IMR-90 (cell line): ENCODE measurements around the gene MGLL. TPM values are rescaled to one million over a fixed set of nuclear protein-coding genes. Genes with fewer than 3 reads are reported as not detected.
A peak's percentile ranks its signal among the peaks of the same experiment; 100 is the strongest.

Experiments
- ATAC-seq: fragments of 200-7000 bp; cut with Tn5 transposase; 2 replicates; pipeline ENCODE4 v1.9.1; 2020; ENCODE audit warnings: low read depth, mild to moderate bottlenecking, moderate library complexity
- BruUV-seq: library from RNA; stranded (reverse); fragments of 400-500 nt; replicated peaks from 2 replicates; lab custom pipeline; 2021; lab: Mats Ljungman, UMichigan
- CTCF ChIA-PET: fragments of 300-600 bp; formaldehyde crosslinking; extraction: SDS; loops from one replicate; lab custom pipeline; 2021; ENCODE audit warnings: antibody characterized with exemption; lab: Yijun Ruan, JAX
- POLR2A ChIA-PET: fragments of 300-600 bp; sonication (Branson Sonifier 250); formaldehyde crosslinking; loops from one replicate; lab custom pipeline; 2022; ENCODE audit warnings: antibody characterized with exemption; ENCODE audit not compliant: unreplicated experiment; lab: Charles Lee
- DNase-seq: peaks from one replicate; pipeline ENCODE4 v3.0.0; 2013
- H2AFZ ChIP-seq: replicated peaks from 2 replicates; pipeline ENCODE3; 2013; ENCODE audit warnings: low read length, mild to moderate bottlenecking; ENCODE audit not compliant: poor library complexity
- H2AK5ac ChIP-seq: 2 replicates; pipeline ENCODE4 v1.6.1; 2013; ENCODE audit warnings: low read depth, low read length, inconsistent platforms
- H2AK9ac ChIP-seq: replicated peaks from 2 replicates; pipeline ENCODE3; 2013; ENCODE audit warnings: mild to moderate bottlenecking, low read depth, low read length, moderate library complexity; ENCODE audit not compliant: poor library complexity
- H2BK120ac ChIP-seq: 2 replicates; pipeline ENCODE4 v1.6.1; 2013; ENCODE audit warnings: low read depth, low read length, inconsistent platforms
- H2BK15ac ChIP-seq: 3 replicates; pipeline ENCODE4 v1.6.1; 2013; ENCODE audit warnings: low read depth, low read length, inconsistent platforms
- H2BK20ac ChIP-seq: 2 replicates; pipeline ENCODE4 v1.6.1; 2013; ENCODE audit warnings: low read depth, mild to moderate bottlenecking, inconsistent platforms, low read length, moderate library complexity
- H2BK5ac ChIP-seq: 2 replicates; pipeline ENCODE4 v1.6.1; 2013; ENCODE audit warnings: mild to moderate bottlenecking, low read depth, low read length, inconsistent platforms; ENCODE audit not compliant: poor library complexity, severe bottlenecking
- H3K14ac ChIP-seq: replicated peaks from 2 replicates; pipeline ENCODE4 v1.6.1; 2013; ENCODE audit warnings: low read depth, low read length, inconsistent platforms
- H3K18ac ChIP-seq: 2 replicates; pipeline ENCODE4 v1.6.1; 2013; ENCODE audit warnings: low read depth, low read length, control low read depth
- H3K23ac ChIP-seq: 2 replicates; pipeline ENCODE4 v1.6.1; 2013; ENCODE audit warnings: low read depth, low read length, inconsistent platforms
- H3K27ac ChIP-seq: 2 replicates; pipeline ENCODE4 v1.5.1; 2013; ENCODE audit warnings: mild to moderate bottlenecking, control low read depth, low read length; ENCODE audit not compliant: insufficient read depth
- H3K27me3 ChIP-seq: 2 replicates; pipeline ENCODE4 v1.6.1; 2013; ENCODE audit warnings: low read length; ENCODE audit not compliant: control insufficient read depth, insufficient read depth
- H3K36me3 ChIP-seq: 2 replicates; pipeline ENCODE4 v1.6.1; 2013; ENCODE audit warnings: low read length, mixed read lengths; ENCODE audit not compliant: control insufficient read depth, insufficient read depth
- H3K4ac ChIP-seq: 2 replicates; pipeline ENCODE4 v1.6.1; 2013; ENCODE audit warnings: low read depth, low read length, inconsistent platforms
- H3K4me1 ChIP-seq: 2 replicates; pipeline ENCODE4 v1.6.1; 2013; ENCODE audit warnings: low read length, mixed read lengths; ENCODE audit not compliant: control insufficient read depth, insufficient read depth
- H3K4me2 ChIP-seq: 2 replicates; pipeline ENCODE4 v1.6.1; 2013; ENCODE audit warnings: low read depth, mild to moderate bottlenecking, control low read depth, low read length, moderate library complexity
- H3K4me3 ChIP-seq: 2 replicates; pipeline ENCODE4 v1.5.1; 2013; ENCODE audit warnings: low read depth, mild to moderate bottlenecking, control low read depth, low read length, moderate library complexity; ENCODE audit not compliant: insufficient read depth
- H3K56ac ChIP-seq: 2 replicates; pipeline ENCODE4 v1.6.1; 2013; ENCODE audit warnings: low read length, inconsistent platforms; ENCODE audit not compliant: insufficient read depth; ENCODE audit errors: extremely low read depth
- H3K79me1 ChIP-seq, 2 experiments: 2 replicates each; pipeline ENCODE4 v1.6.1; 2013; ENCODE audit warnings: low read length in 2 of 2, inconsistent platforms in 1 of 2, low read depth in 1 of 2
- H3K9ac ChIP-seq: 2 replicates; pipeline ENCODE4 v1.6.1; 2013; ENCODE audit warnings: low read depth, low read length, control low read depth
- H3K9me1 ChIP-seq: 2 replicates; pipeline ENCODE4 v1.6.1; 2013; ENCODE audit warnings: low read length, inconsistent platforms; ENCODE audit not compliant: insufficient read depth
- H3K9me3 ChIP-seq: 2 replicates; pipeline ENCODE4 v1.6.1; 2013; ENCODE audit warnings: low read length; ENCODE audit not compliant: control insufficient read depth, insufficient read depth
- H4K20me1 ChIP-seq: 2 replicates; pipeline ENCODE4 v1.6.1; 2013; ENCODE audit warnings: low read length, inconsistent platforms; ENCODE audit not compliant: insufficient read depth
- H4K5ac ChIP-seq: 2 replicates; pipeline ENCODE4 v1.6.1; 2013; ENCODE audit warnings: mild to moderate bottlenecking, low read depth, low read length, control low read depth
- H4K8ac ChIP-seq, 2 experiments: 2 replicates each; pipeline ENCODE4 v1.6.1; 2013; ENCODE audit warnings: low read depth in 2 of 2, low read length in 2 of 2, control low read depth in 1 of 2, inconsistent platforms in 1 of 2
- H4K91ac ChIP-seq: 2 replicates; pipeline ENCODE4 v1.6.1; 2013; ENCODE audit warnings: low read depth, low read length, inconsistent platforms; ENCODE audit not compliant: insufficient read depth
- CEBPB ChIP-seq: IDR thresholded peaks from 2 replicates; pipeline ENCODE4 v1.6.1; 2012; ENCODE audit warnings: low read depth, low read length, improper control_type of control experiment
- ELK1 ChIP-seq: fragments of 150-350 bp; IDR thresholded peaks from 2 replicates; pipeline ENCODE4 v1.6.1; 2016; ENCODE audit warnings: low read depth, mild to moderate bottlenecking, low read length, moderate library complexity, borderline replicate concordance
- FOS ChIP-seq: fragments of 150-350 bp; IDR thresholded peaks from 2 replicates; pipeline ENCODE4 v1.6.1; 2016; ENCODE audit warnings: low read depth, low read length
- MAZ ChIP-seq: IDR thresholded peaks from 2 replicates; pipeline ENCODE4 v1.6.1; 2012; ENCODE audit warnings: low read depth, mild to moderate bottlenecking, low read length, improper control_type of control experiment, moderate library complexity, borderline replicate concordance
- RAD21 ChIP-seq: IDR thresholded peaks from 2 replicates; pipeline ENCODE4 v1.6.1; 2012; ENCODE audit warnings: low read length, improper control_type of control experiment
- SMC3 ChIP-seq: fragments of 150-350 bp; IDR thresholded peaks from 2 replicates; pipeline ENCODE4 v1.6.1; 2016; ENCODE audit warnings: low read depth, mild to moderate bottlenecking, antibody characterized with exemption, low read length, moderate library complexity
- WGBS, 2 experiments: methylation state at CpG; one replicate each; pipeline versions ENCODE4 v1.1.5 to v1.1.7; 2013; ENCODE audit warnings: missing lambda C conversion rate in 2 of 2; ENCODE audit not compliant: insufficient read length in 1 of 2; ENCODE audit errors: extremely low coverage in 2 of 2; 5-methylcytosine and 5-hydroxymethylcytosine counted together
- dilution Hi-C: fragments of 300-500 bp; cut with HindIII; formaldehyde crosslinking; loops from one replicate; pipeline ENCODE4 v1.14.3; 2018; ENCODE audit warnings: low sequenced_read_pairs; ENCODE audit not compliant: unreplicated experiment
- in situ Hi-C: fragments of 300-500 bp; cut with MboI; formaldehyde crosslinking; loops from 3 replicates; pipeline ENCODE4 v1.14.3; 2019; ENCODE audit warnings: low sequenced_read_pairs, inconsistent platforms, mixed read lengths
- intact Hi-C: fragments of 100-400 bp; cut with micrococcal nuclease; formaldehyde crosslinking; loops from 2 replicates; pipeline ENCODE4 v1.10.0; 2022
- polyA plus RNA-seq, 3 experiments: library from polyadenylated mRNA; depleted of rRNA; stranded (reverse); fragments of >200 nt; gene quantifications; 2 replicates each; pipeline ENCODE4 v1.2.3, GENCODE V29; 2012; ENCODE audit warnings: low replicate concordance in 1 of 3
- total RNA-seq: library from RNA; depleted of rRNA; stranded (reverse); fragments of >200 nt; gene quantifications from 2 replicates; pipeline ENCODE4 v1.2.3, GENCODE V29; 2012
- TF ChIP-seq, protein P1 (sequence below): conservative IDR thresholded peaks from 2 replicates; pipeline ENCODE4 v1.5.1; 2012; ENCODE audit warnings: mild to moderate bottlenecking, low read depth, low read length, improper control_type of control experiment

The MGLL gene
- total and polyA plus RNA-seq, 2 of the 4 experiments (the other 2 are of a cell fraction), result 23.7 to 60.6 TPM

DNA sequence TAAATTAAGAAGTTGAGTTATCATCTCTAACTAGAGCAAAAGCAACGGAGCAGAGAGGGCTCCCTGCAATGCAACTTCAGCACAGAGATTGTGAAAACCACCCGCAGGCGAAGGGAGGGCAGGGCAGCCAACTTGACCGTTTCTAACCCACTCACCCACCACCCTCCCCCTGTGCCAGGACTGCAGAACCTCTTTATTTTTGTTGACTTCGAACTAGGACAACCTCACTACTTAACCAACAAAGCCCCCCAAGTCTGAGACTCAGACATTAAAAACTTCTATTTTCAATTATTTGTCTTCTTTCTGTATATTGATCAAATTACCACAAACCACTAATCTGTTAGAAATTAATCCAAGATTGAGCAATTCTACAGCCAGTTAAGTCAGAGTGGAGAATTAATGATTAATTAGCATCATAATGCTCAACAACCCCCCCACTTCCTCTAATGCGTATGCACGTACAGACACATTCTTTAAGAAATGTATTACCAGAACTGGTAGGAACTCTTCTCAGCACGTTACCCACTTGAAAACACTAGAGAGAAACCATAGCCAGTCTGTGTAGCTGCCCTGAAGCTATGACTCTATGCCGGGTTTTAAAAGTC lies 2.0 kb downstream of the MGLL start:
- peak overlapping the region; percentile 77; the same call in 1 of the 2 replicates for H3K14ac ChIP-seq
- H3K4ac ChIP-seq, result peak overlapping the region; percentile 68
- H3K36me3 ChIP-seq, result peaks cover 19% of the 10 kb centered on the region
- H2AFZ ChIP-seq, result no peak overlapping the region
- peaks cover 27% of the 10 kb centered on the region for H3K4me1 ChIP-seq
- H3K27me3 ChIP-seq, result no peaks in the 10 kb centered on the region
- TF ChIP-seq SMC3 (peak; percentile 22; the same call in 1 of the 2 replicates), RAD21 (peak; percentile 30), FOS (no peak), CEBPB (0 out of 2 replicates have a peak, but pooled peaks have one; percentile 14), ELK1 (no peak), MAZ (no peak)
- TF ChIP-seq, protein P1, sequence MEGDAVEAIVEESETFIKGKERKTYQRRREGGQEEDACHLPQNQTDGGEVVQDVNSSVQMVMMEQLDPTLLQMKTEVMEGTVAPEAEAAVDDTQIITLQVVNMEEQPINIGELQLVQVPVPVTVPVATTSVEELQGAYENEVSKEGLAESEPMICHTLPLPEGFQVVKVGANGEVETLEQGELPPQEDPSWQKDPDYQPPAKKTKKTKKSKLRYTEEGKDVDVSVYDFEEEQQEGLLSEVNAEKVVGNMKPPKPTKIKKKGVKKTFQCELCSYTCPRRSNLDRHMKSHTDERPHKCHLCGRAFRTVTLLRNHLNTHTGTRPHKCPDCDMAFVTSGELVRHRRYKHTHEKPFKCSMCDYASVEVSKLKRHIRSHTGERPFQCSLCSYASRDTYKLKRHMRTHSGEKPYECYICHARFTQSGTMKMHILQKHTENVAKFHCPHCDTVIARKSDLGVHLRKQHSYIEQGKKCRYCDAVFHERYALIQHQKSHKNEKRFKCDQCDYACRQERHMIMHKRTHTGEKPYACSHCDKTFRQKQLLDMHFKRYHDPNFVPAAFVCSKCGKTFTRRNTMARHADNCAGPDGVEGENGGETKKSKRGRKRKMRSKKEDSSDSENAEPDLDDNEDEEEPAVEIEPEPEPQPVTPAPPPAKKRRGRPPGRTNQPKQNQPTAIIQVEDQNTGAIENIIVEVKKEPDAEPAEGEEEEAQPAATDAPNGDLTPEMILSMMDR, result peak; percentile 31
- peak overlapping the region; percentile 56 for H3K27ac ChIP-seq
- peak overlapping the region; percentile 65 for H2BK20ac ChIP-seq
- DNase-seq (peak; percentile 46), ATAC-seq (peak; percentile 30)
- 38% methylated on average over 3 of the region's 9 CpGs; no CpG with 5 or more reads in 1 of the 2 experiments for WGBS, 2 experiments
- peak overlapping the region; percentile 86; the same call in 1 of the 2 replicates for H2AK5ac ChIP-seq
- peak overlapping the region; percentile 0 to 89 for H4K8ac ChIP-seq
- peak overlapping the region; percentile 92 for H2BK5ac ChIP-seq
- peaks cover 14% of the 10 kb centered on the region for H3K9me1 ChIP-seq
- H3K9me3 ChIP-seq, result no peaks in the 10 kb centered on the region
- peak overlapping the region; percentile 88 for H4K5ac ChIP-seq
- peak overlapping the region; percentile 84 for H4K91ac ChIP-seq
- dilution Hi-C loops (no loop called here), intact Hi-C loops (loop anchor here (1.0 to 5.0 kb wide), 4 partner anchors 52 to 130 kb away; no protein-coding TSS in a partner anchor), in situ Hi-C loops (no loop called here)
- H3K4me2 ChIP-seq, result peak overlapping the region; percentile 73
- H3K4me3 ChIP-seq, result peak overlapping the region; percentile 30; the same call in 1 of the 2 replicates
- peak overlapping the region; percentile 81 for H2BK120ac ChIP-seq
- H3K18ac ChIP-seq, result peak overlapping the region; percentile 71
- peak overlapping the region; percentile 29; the same call in 2 of the 3 replicates for H2BK15ac ChIP-seq
- peak overlapping the region; percentile 87 for H2AK9ac ChIP-seq
- peaks cover 29 to 69% of the 10 kb centered on the region in 2 experiments; a peak in 3 of 4 replicates for H3K79me1 ChIP-seq
- BruUV-seq, result no TSS peak
- peak overlapping the region; percentile 79; the same call in 1 of the 2 replicates for H3K23ac ChIP-seq
- no peaks in the 10 kb centered on the region for H4K20me1 ChIP-seq
- POLR2A ChIA-PET, result interaction anchor here (0.6 kb wide), 1 partner anchor 58 kb away, joined by 3 read pairs; no protein-coding TSS in a partner anchor
- CTCF ChIA-PET, result interaction anchor here (1.0 kb wide), 1 partner anchor 17 kb away, joined by 3 read pairs; no protein-coding TSS in a partner anchor
- H3K56ac ChIP-seq, result peak overlapping the region; percentile 23; the same call in 1 of the 2 replicates
- H3K9ac ChIP-seq, result peak overlapping the region; percentile 15; the same call in 1 of the 2 replicates
